Suppressor macrophage treated with lipopolysaccharide for 4 hours (primary cell): ENCODE results near the gene EIF4E1B.

ENCODE experiments used
- DNase-seq: peaks from one replicate; pipeline ENCODE4 v3.0.0-alpha.2; 2020

Gene EIF4E1B

GRCh38 chr5:176694146-176694545 lies 63.7 kb downstream of the EIF4E1B start:
- DNase-seq, result no peak

GRCh38 chr5:176694631-176695030 lies 64.2 kb downstream of the EIF4E1B start:
- DNase-seq, result no peak

GRCh38 chr5:176695073-176695472 lies 64.6 kb downstream of the EIF4E1B start:
- no peak for DNase-seq
